LNCaP clone FGC (cell line): ENCODE data around the gene MYH6.
"Not testable (repeated sequence)": the region's sequence is repeated elsewhere in the genome, so short reads cannot be mapped to it uniquely, and the experiment has no call there.

Source experiments
- DNase-seq: peaks from one replicate; pipeline ENCODE4 v3.0.0-alpha.2; 2011; ENCODE audit warnings: low read depth
- H3K4me3 ChIP-seq: 2 replicates; pipeline ENCODE4 v1.5.1; 2011; ENCODE audit warnings: mild to moderate bottlenecking, low read depth, low read length, control low read depth
- CTCF ChIP-seq: IDR thresholded peaks from 2 replicates; pipeline ENCODE4 v1.5.1; 2012; ENCODE audit warnings: mild to moderate bottlenecking; ENCODE audit not compliant: control insufficient read depth, insufficient read depth; ENCODE audit errors: extremely low read depth

MYH6 gene

GRCh38 chr14:23407516-23408306, at the start of gene MYH6:
MYH6 (minus strand) TSS chr14:23408273; CDS start chr14:23407223, 1,050 bp downstream.
- no peak for DNase-seq
- no peak for TF ChIP-seq CTCF
- H3K4me3 ChIP-seq = no peak within 1 kb of the TSS

GRCh38 chr14:23456883-23457586, 49.0 kb upstream of the MYH6 start:
- not testable (repeated sequence) for H3K4me3 ChIP-seq, DNase-seq
- peak; percentile 32 for TF ChIP-seq CTCF

- TF ChIP-seq CTCF = no peak
- H3K4me3 ChIP-seq = no peak overlapping the region
- no peak for DNase-seq
These were observed 46.4 kb upstream of the MYH6 start for GRCh38 chr14:23454445-23454856.

- TF ChIP-seq CTCF = no peak
- no peak overlapping the region for H3K4me3 ChIP-seq
These were observed 44.2 kb upstream of the MYH6 start for GRCh38 chr14:23452237-23452636.

GRCh38 chr14:23450379-23450778, 42.3 kb upstream of the MYH6 start:
- H3K4me3 ChIP-seq = no peak overlapping the region
- TF ChIP-seq CTCF = no peak
- DNase-seq = no peak

More at GRCh38 chr14:23452237-23452636, 44.2 kb upstream of the MYH6 start:
- DNase-seq = no peak

GRCh38 chr14:23449314-23449713, 41.2 kb upstream of the MYH6 start:
- DNase-seq = no peak
- H3K4me3 ChIP-seq = no peak overlapping the region

More at GRCh38 chr14:23449314-23449713, 41.2 kb upstream of the MYH6 start:
- TF ChIP-seq CTCF = no peak
